ENCODE measurements around the gene ANKHD1. TPM values are rescaled to one million over a fixed set of nuclear protein-coding genes. Genes with fewer than 3 reads are reported as not detected.
"Not testable (repeated sequence)": the region's sequence is repeated elsewhere in the genome, so short reads cannot be mapped to it uniquely, and the experiment has no call there.

ANKHD1 gene
- total and polyA plus RNA-seq, 8 donors, result 104 to 148 (median 136) TPM

DNA sequence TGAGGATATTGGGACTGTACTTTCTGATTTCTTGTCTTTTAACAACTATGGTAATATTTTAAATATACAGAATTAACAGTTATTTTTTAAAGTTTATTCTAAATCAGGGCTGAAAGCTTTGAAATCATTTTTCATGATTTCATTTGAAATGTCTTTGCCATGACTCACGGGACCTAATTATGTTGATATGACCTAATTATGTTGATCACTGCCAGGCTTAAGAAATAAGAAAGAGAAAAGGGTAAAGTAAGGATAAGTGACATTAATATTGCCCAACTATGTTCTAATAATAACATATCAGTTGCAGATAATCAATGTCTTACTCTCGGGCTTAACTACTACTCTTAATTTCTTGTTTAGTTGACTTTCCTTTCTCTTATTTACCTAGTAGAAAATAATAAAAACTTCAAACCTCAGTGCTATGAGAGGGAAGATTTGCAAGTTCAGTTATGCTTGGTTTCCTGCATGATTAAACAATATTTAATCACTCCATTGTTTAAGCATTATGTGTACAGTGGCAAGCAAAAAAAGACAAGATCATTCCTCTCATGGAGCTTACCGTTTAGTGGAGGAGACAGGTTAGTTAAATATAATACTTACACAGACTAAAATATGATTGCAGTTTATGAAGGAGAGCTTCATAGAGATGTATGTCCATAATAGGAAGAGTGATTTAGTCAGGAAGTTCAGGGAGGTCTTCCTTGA, 78.8 kb downstream of the ANKHD1 start:
- Histone ChIP-seq H3K36me3 (peaks cover 0 to 53% of the 10 kb centered on the region in 2 donors), H3K27ac (no peak overlapping the region), H3K4me1 (no peaks in the 10 kb centered on the region), H3K27me3 (no peaks in the 10 kb centered on the region), H3K9me3 (no peaks in the 10 kb centered on the region), H3K4me3 (no peak overlapping the region)
- intact Hi-C loops (cut with DNase I), result no loop called here
- ATAC-seq (no peak), DNase-seq (peak in 1 of 4 donors; percentile 18)
- TF ChIP-seq, protein P1, sequence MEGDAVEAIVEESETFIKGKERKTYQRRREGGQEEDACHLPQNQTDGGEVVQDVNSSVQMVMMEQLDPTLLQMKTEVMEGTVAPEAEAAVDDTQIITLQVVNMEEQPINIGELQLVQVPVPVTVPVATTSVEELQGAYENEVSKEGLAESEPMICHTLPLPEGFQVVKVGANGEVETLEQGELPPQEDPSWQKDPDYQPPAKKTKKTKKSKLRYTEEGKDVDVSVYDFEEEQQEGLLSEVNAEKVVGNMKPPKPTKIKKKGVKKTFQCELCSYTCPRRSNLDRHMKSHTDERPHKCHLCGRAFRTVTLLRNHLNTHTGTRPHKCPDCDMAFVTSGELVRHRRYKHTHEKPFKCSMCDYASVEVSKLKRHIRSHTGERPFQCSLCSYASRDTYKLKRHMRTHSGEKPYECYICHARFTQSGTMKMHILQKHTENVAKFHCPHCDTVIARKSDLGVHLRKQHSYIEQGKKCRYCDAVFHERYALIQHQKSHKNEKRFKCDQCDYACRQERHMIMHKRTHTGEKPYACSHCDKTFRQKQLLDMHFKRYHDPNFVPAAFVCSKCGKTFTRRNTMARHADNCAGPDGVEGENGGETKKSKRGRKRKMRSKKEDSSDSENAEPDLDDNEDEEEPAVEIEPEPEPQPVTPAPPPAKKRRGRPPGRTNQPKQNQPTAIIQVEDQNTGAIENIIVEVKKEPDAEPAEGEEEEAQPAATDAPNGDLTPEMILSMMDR (IDR thresholded peaks at IDR 0.05), result no peak

DNA sequence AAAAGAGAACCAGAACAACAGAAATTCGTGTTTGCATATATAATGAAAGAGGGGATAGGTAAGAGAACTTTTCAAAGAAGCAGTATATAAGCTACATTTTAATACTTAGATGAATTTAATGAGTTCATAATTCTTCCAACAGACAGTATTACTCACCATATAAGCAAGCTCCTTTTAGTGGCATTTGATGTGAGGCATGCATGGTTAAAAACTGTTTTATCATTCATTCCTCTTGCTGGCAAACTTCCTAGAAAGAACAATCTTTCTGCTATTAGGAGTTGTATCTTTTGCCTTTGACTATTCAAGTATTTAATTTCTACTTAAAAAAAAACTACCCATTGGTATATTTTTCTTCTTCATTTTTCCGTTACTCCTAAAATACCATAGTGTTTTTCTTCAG, 80.1 kb downstream of the ANKHD1 start:
- Histone ChIP-seq H3K36me3 (peaks cover 0 to 55% of the 10 kb centered on the region in 2 donors), H3K4me3 (no peak overlapping the region), H3K27ac (no peak overlapping the region), H3K9me3 (no peaks in the 10 kb centered on the region), H3K4me1 (no peaks in the 10 kb centered on the region), H3K27me3 (no peaks in the 10 kb centered on the region)
- no peak for ATAC-seq
- intact Hi-C loops (cut with DNase I), result no loop called here
- peak in 1 of 4 donors; percentile 11 for DNase-seq
- TF ChIP-seq, protein P1 (IDR thresholded peaks at IDR 0.05), result no peak

DNA sequence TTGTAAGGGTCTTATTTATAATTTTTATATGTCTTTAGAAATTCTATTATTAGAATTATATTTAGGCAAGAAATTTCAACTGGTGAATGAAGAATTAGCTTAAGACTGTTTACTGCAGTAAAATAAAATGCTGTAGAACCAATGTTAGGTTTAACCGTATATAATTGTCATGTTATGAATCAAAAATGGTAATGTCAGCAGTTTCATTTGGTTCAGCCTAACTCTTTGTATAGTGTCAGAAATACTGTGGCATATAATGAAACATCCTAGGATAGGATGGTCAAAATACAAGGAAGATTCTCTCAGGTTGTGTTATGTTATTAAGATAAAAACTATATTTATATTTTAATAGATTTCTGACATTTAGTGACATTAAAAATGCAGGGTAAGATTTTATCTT, 81.4 kb downstream of the ANKHD1 start:
- Histone ChIP-seq H3K27me3 (no peaks in the 10 kb centered on the region), H3K9me3 (no peaks in the 10 kb centered on the region), H3K4me1 (no peaks in the 10 kb centered on the region), H3K4me3 (no peak overlapping the region), H3K36me3 (peaks cover 0 to 57% of the 10 kb centered on the region in 2 donors), H3K27ac (no peak overlapping the region)
- DNase-seq (no peak), ATAC-seq (no peak)
- TF ChIP-seq, protein P1 (IDR thresholded peaks at IDR 0.05), result no peak
- intact Hi-C loops (cut with DNase I), result no loop called here

DNA sequence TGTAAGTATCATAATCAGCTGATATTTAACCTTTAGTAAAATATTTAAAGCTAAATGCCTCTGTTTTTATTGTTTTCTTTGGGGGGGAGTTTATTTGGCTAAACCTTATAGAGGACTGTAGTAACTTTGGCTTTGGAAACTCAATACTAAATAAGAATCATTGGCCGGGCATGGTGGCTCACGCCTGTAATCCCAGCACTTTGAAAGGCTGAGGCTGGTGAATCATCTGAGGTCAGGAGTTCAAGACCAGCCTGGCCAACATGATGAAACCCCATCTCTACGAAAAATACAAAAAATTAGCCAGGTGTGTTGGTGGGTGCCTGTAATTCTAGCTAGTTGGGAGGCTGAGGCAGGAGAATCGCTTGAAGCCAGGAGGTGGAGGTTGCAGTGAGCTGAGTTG, 86.5 kb downstream of the ANKHD1 start:
- H3K27me3 ChIP-seq; H3K4me3 ChIP-seq; ATAC-seq; DNase-seq; H3K27ac ChIP-seq; H3K9me3 ChIP-seq; H3K4me1 ChIP-seq; intact Hi-C loops (cut with DNase I): not testable (repeated sequence)
- peaks cover 0 to 77% of the 10 kb centered on the region in 2 donors for H3K36me3 ChIP-seq

DNA sequence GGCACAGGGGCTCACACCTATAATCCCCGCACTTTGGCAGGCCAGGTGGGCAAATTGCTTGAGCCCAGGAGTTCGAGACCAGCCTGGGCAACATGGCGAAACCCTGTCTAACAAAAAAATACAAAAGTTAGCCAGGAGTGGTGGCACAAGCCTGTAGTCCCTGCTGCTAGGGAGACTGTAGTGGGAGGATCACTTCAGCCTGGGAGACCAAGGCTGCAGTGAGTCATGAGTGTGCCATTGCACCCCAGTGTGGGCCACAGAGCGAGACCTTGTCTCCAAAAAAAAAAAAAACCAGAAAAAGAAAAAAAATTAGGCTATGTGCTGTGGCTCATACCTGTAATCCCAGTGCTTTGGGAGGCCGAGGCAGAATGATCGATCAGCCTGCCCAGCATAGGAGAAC, 87.3 kb downstream of the ANKHD1 start:
- no peak for DNase-seq
- H3K27me3 ChIP-seq, result no peaks in the 10 kb centered on the region
- H3K4me1 ChIP-seq, result no peaks in the 10 kb centered on the region
- no peak for ATAC-seq
- TF ChIP-seq, protein P1 (IDR thresholded peaks at IDR 0.05), result no peak
- H3K4me3 ChIP-seq, result no peak overlapping the region
- intact Hi-C loops (cut with DNase I), result no loop called here
- H3K36me3 ChIP-seq, result peaks cover 0 to 73% of the 10 kb centered on the region in 2 donors
- H3K27ac ChIP-seq, result no peak overlapping the region
- no peaks in the 10 kb centered on the region for H3K9me3 ChIP-seq

DNA sequence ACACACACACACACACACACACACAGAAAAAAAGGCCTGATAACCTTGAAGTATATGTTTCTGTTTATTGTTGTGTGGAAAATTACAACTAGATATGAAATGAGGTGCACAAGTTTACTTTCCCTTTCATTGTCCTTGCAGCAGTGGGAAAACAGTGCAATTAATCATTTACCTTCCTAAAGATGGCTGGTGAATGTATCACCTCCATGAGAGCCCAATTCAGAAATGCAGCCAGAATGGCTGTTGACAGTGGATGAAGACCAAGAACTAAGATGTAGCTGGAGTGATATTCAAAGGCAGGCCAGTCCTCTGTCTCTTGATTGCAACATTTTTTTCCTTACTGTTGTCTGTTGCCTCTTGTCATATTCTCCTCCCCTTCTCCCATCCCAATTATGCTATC, 96.3 kb downstream of the ANKHD1 start:
- Histone ChIP-seq H3K4me3 (no peak overlapping the region), H3K27me3 (no peaks in the 10 kb centered on the region), H3K9me3 (no peaks in the 10 kb centered on the region), H3K27ac (no peak overlapping the region), H3K36me3 (peaks cover 0 to 53% of the 10 kb centered on the region in 2 donors), H3K4me1 (peaks cover 0 to 5% of the 10 kb centered on the region in 2 donors)
- intact Hi-C loops (cut with DNase I), result no loop called here
- DNase-seq (peak in 1 of 4 donors; percentile 18), ATAC-seq (peak; percentile 87)
- TF ChIP-seq, protein P1 (IDR thresholded peaks at IDR 0.05), result no peak

All from left lung (tissue), 10 donors.